ENCODE measurements around the gene SMCR8. TPM values are rescaled to one million over a fixed set of nuclear protein-coding genes. Genes with fewer than 3 reads are reported as not detected.

Gene SMCR8
- total and polyA plus RNA-seq, 2 of the 4 experiments (the other 2 are of a cell fraction): 7.1 to 10.9 TPM

GRCh38 chr17:18374216-18374615 lies 59.1 kb downstream of the SMCR8 start:
- Histone ChIP-seq H2AK9ac (replicated peaks; ENCODE audit: low read depth, low read length, poor library complexity) (no peak overlapping the region), H2AFZ (replicated peaks; ENCODE audit: low read length, poor library complexity) (no peak overlapping the region), H3K4me2 (ENCODE audit: low read depth, low read length) (no peak overlapping the region), H3K14ac (replicated peaks; ENCODE audit: low read depth, low read length) (no peak overlapping the region), H4K5ac (ENCODE audit: low read depth, low read length) (no peak overlapping the region), H3K4me3 (ENCODE audit: insufficient read depth, low read depth, low read length) (no peak overlapping the region), H3K9ac (ENCODE audit: low read depth, low read length) (no peak overlapping the region), H4K20me1 (ENCODE audit: insufficient read depth, low read length) (no peaks in the 10 kb centered on the region), H3K23ac (ENCODE audit: low read depth, low read length) (no peak overlapping the region), H3K27me3 (ENCODE audit: control insufficient read depth, insufficient read depth, low read length) (peaks cover 2% of the 10 kb centered on the region), H3K4ac (ENCODE audit: low read depth, low read length) (no peak overlapping the region), H2AK5ac (ENCODE audit: low read depth, low read length) (no peak overlapping the region), H2BK20ac (ENCODE audit: low read depth, low read length) (no peak overlapping the region), H3K9me1 (ENCODE audit: insufficient read depth, low read length) (no peaks in the 10 kb centered on the region), H3K79me1 (ENCODE audit: low read depth in 1 of 2, low read length in 2 of 2) (no peaks in the 10 kb centered on the region), H2BK120ac (ENCODE audit: low read depth, low read length) (no peak overlapping the region), H3K27ac (ENCODE audit: insufficient read depth, low read length) (no peak overlapping the region), H3K18ac (ENCODE audit: low read depth, low read length) (no peak overlapping the region), H4K8ac (ENCODE audit: low read depth in 2 of 2, low read length in 2 of 2) (no peak overlapping the region), H3K56ac (ENCODE audit: extremely low read depth, insufficient read depth, low read length) (no peak overlapping the region), H4K91ac (ENCODE audit: insufficient read depth, low read depth, low read length) (no peak overlapping the region), H2BK5ac (ENCODE audit: low read depth, low read length, poor library complexity, severe bottlenecking) (no peak overlapping the region), H3K4me1 (ENCODE audit: control insufficient read depth, insufficient read depth, low read length) (0 out of 2 replicates have a peak, but pooled peaks cover 1% of the 10 kb centered on the region), H3K36me3 (ENCODE audit: control insufficient read depth, insufficient read depth, low read length) (no peaks in the 10 kb centered on the region), H2BK15ac (ENCODE audit: low read depth, low read length) (no peak overlapping the region), H3K9me3 (ENCODE audit: control insufficient read depth, insufficient read depth, low read length) (peaks cover 5% of the 10 kb centered on the region)
- intact Hi-C loops (cut with micrococcal nuclease) (no loop called here), dilution Hi-C loops (cut with HindIII; ENCODE audit: low sequenced_read_pairs, unreplicated experiment) (no loop called here), in situ Hi-C loops (cut with MboI; ENCODE audit: low sequenced_read_pairs) (no loop called here)
- TF ChIP-seq BHLHE40 (IDR thresholded peaks at IDR 0.05; ENCODE audit: low read depth, low read length) (no peak), RCOR1 (IDR thresholded peaks at IDR 0.05; ENCODE audit: insufficient replicate concordance, low read length) (no peak), CHD1 (IDR thresholded peaks at IDR 0.05; ENCODE audit: low read depth, low read length) (no peak), USF2 (IDR thresholded peaks at IDR 0.05; ENCODE audit: low read depth, low read length) (no peak), MAFK (IDR thresholded peaks at IDR 0.05; ENCODE audit: low read depth, low read length) (no peak), ELK1 (IDR thresholded peaks at IDR 0.05; ENCODE audit: borderline replicate concordance, low read depth, low read length) (no peak), SMC3 (IDR thresholded peaks at IDR 0.05; ENCODE audit: low read depth, low read length) (no peak), MXI1 (IDR thresholded peaks at IDR 0.05; ENCODE audit: borderline replicate concordance, low read depth, low read length) (no peak), POLR2A (IDR thresholded peaks at IDR 0.05; ENCODE audit: low read depth, low read length) (no peak)
- POLR2A ChIA-PET (ENCODE audit: unreplicated experiment): no interaction called here
- no TSS peak for BruUV-seq (replicated peaks)
- CTCF ChIA-PET: no interaction called here
- ATAC-seq (ENCODE audit: low read depth) (no peak), DNase-seq (no peak)
- no CpG with 5 or more reads among the region's 7 CpGs for WGBS, 2 experiments (ENCODE audit: extremely low coverage in 2 of 2, insufficient read length in 1 of 2)

Small RNA genes lying within 50 kb of the gene (microRNA-seq; reads per million reads assigned to microRNA genes)
- gene MIR6778 (ENCODE audit: unreplicated experiment): not detected

Other genes with a start within 250 kb of the SMCR8 start
- 35.6 and 43.6 TPM in 2 replicates for gene DRG2, start 227.3 kb upstream of the SMCR8 start, total RNA-seq (2012; rRNA removed)
- gene DRG2, start 227.3 kb upstream of the SMCR8 start, polyA plus RNA-seq (2012; rRNA removed): 41.3 and 45.1 TPM in 2 replicates
- 0.18 and 0.56 TPM in 2 replicates for gene MYO15A, start 206.5 kb upstream of the SMCR8 start, total RNA-seq (2012; rRNA removed)
- gene MYO15A, start 206.5 kb upstream of the SMCR8 start, polyA plus RNA-seq (2012; rRNA removed): 0.49 and 1.1 TPM in 2 replicates
- 79.6 and 86.1 TPM in 2 replicates for gene ALKBH5, start 131.5 kb upstream of the SMCR8 start, total RNA-seq (2012; rRNA removed)
- gene ALKBH5, start 131.5 kb upstream of the SMCR8 start, polyA plus RNA-seq (2012; rRNA removed): 54.6 and 57.6 TPM in 2 replicates
- gene LLGL1, start 89.7 kb upstream of the SMCR8 start, total RNA-seq (2012; rRNA removed): 34.2 and 40.1 TPM in 2 replicates
- gene LLGL1, start 89.7 kb upstream of the SMCR8 start, polyA plus RNA-seq (2012; rRNA removed): 52.9 and 57.9 TPM in 2 replicates
- gene FLII, start 56.6 kb upstream of the SMCR8 start, total RNA-seq (2012; rRNA removed): 258 and 263 TPM in 2 replicates
- gene FLII, start 56.6 kb upstream of the SMCR8 start, polyA plus RNA-seq (2012; rRNA removed): 290 and 321 TPM in 2 replicates
- 9.1 and 12.2 TPM in 2 replicates for gene MIEF2, start 54.6 kb upstream of the SMCR8 start, total RNA-seq (2012; rRNA removed)
- 20.7 and 26.6 TPM in 2 replicates for gene MIEF2, start 54.6 kb upstream of the SMCR8 start, polyA plus RNA-seq (2012; rRNA removed)
- gene TOP3A, start 299 bp upstream of the SMCR8 start, total RNA-seq (2012; rRNA removed): 21.3 and 25.6 TPM in 2 replicates
- 12.4 and 13.4 TPM in 2 replicates for gene TOP3A, start 299 bp upstream of the SMCR8 start, polyA plus RNA-seq (2012; rRNA removed)
- gene SHMT1, start 48.3 kb downstream of the SMCR8 start, total RNA-seq (2012; rRNA removed): 7.5 and 8.1 TPM in 2 replicates
- 7.3 and 7.5 TPM in 2 replicates for gene SHMT1, start 48.3 kb downstream of the SMCR8 start, polyA plus RNA-seq (2012; rRNA removed)
- not detected in 2 replicates for gene EVPLL, start 62.5 kb downstream of the SMCR8 start, total RNA-seq (2012; rRNA removed)
- gene EVPLL, start 62.5 kb downstream of the SMCR8 start, polyA plus RNA-seq (2012; rRNA removed): not detected in 2 replicates
- not detected in 2 replicates for gene LGALS9C, start 161.5 kb downstream of the SMCR8 start, total RNA-seq (2012; rRNA removed)
- not detected in 2 replicates for gene LGALS9C, start 161.5 kb downstream of the SMCR8 start, polyA plus RNA-seq (2012; rRNA removed)

Measured in IMR-90 (cell line).